SJCRH30 (cell line): Measurements from ENCODE around the gene PXMP4. TPM values are rescaled to one million over a fixed set of nuclear protein-coding genes. Genes with fewer than 3 reads are reported as not detected.
"Not testable (repeated sequence)": the region's sequence is repeated elsewhere in the genome, so short reads cannot be mapped to it uniquely, and the experiment has no call there.

Experiments used
- DNase-seq, 2 experiments: peaks; one replicate each; pipeline ENCODE4 v3.0.0-alpha.2; 2015 to 2020
- H3K27ac ChIP-seq: fragments of 250-450 bp; sonication (Bioruptor Pico); 2 replicates; pipeline ENCODE4 v1.5.1; 2020; ENCODE audit warnings: mild to moderate bottlenecking, moderate library complexity
- H3K27me3 ChIP-seq: fragments of 250-450 bp; sonication (Bioruptor Pico); 2 replicates; pipeline ENCODE4 v1.5.1; 2020; ENCODE audit warnings: mild to moderate bottlenecking, moderate library complexity
- H3K36me3 ChIP-seq: fragments of 250-450 bp; sonication (Bioruptor Pico); 2 replicates; pipeline ENCODE4 v1.5.1; 2020; ENCODE audit warnings: mild to moderate bottlenecking, moderate library complexity
- H3K4me1 ChIP-seq: fragments of 250-450 bp; sonication (Bioruptor Pico); 2 replicates; pipeline ENCODE4 v1.5.1; 2020; ENCODE audit warnings: mild to moderate bottlenecking, moderate library complexity
- H3K4me3 ChIP-seq: fragments of 250-450 bp; sonication (Bioruptor Pico); 2 replicates; pipeline ENCODE4 v1.5.1; 2020; ENCODE audit warnings: mild to moderate bottlenecking, moderate library complexity
- H3K9me3 ChIP-seq: fragments of 250-450 bp; sonication (Bioruptor Pico); replicated peaks from 2 replicates; pipeline ENCODE4 v1.5.1; 2020; ENCODE audit warnings: mild to moderate bottlenecking, moderate library complexity
- total RNA-seq: library from RNA; depleted of rRNA; stranded (reverse); fragments of >200 nt; shearing (Covaris generic); gene quantifications from 2 replicates; pipeline ENCODE4 v1.2.3, GENCODE V29; 2014; rRNA removed

The PXMP4 gene, protein sequence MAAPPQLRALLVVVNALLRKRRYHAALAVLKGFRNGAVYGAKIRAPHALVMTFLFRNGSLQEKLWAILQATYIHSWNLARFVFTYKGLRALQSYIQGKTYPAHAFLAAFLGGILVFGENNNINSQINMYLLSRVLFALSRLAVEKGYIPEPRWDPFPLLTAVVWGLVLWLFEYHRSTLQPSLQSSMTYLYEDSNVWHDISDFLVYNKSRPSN
- total RNA-seq, result 7.4 and 8.2 TPM in 2 replicates

DNA sequence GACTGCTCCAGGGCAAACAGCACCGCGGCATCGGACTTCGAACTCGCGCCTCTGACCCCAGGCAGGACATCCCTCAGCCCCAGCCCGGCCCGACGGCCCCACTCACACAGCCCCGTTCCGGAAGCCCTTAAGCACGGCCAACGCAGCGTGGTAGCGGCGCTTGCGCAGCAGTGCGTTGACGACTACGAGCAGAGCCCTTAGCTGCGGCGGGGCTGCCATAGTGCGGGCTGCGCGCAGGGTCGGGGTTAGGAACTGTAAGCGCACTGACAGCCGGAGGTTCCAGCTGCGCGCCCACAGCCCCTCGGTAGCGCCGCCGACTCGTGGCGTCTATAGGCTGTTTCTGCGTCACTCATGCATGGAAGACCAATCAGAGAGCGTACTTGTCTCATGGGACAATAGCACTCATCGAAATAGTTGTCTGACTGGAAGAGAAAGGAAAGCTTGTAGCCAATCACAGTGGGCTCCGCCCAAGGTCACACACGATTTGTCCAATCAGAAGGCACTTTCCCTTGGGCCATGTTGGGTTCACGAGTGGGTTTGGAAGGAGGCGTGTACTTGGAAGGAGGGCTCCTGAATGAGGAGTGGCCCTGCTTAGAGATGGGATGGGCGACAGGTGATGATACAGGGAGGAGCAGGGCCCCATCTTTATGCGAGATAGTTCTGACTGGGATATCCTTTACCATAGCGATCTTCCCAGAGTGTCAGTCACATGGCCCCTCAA is at the start of gene PXMP4:
PXMP4 (minus strand) TSS at position 322 of the 721 bp plus-strand sequence; CDS start at position 219, 103 bp downstream.
- peaks cover 3% of the 10 kb centered on the region; the same call in 1 of the 2 replicates for H3K4me1 ChIP-seq
- no peaks in the 10 kb centered on the region for H3K9me3 ChIP-seq
- peak; percentile 98 to 100 for DNase-seq
- H3K4me3 ChIP-seq, result peak within 1 kb of the TSS; percentile 68
- H3K36me3 ChIP-seq, result no peaks in the 10 kb centered on the region
- H3K27ac ChIP-seq, result peak within 1 kb of the TSS; percentile 20; the same call in 1 of the 2 replicates
- H3K27me3 ChIP-seq, result no peaks in the 10 kb centered on the region

DNA sequence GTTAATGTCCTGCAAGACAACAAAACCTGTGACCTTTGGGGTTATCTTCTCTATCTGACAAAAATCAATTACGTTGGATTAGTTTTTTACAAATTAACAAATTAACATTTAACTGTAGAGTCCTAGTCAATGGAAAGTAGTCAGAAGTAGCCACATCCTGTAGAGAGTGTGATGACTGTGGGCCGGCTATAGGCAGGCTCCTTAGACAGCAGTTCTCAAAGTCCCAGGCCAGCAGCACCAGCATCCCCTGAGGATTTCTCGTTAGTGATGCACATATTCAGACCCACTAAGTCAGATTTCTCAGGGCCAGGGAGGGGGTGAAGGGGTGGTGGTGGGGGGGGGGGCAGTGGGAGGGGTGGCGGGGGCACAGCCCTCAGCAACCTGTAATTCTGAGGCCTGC is 48.9 kb upstream of the PXMP4 start:
- DNase-seq, result no peak
- H3K9me3 ChIP-seq, result no peaks in the 10 kb centered on the region
- no peaks in the 10 kb centered on the region for H3K36me3 ChIP-seq
- H3K4me3 ChIP-seq, result no peak overlapping the region
- no peaks in the 10 kb centered on the region for H3K27me3 ChIP-seq
- no peak overlapping the region for H3K27ac ChIP-seq
- H3K4me1 ChIP-seq, result no peaks in the 10 kb centered on the region

DNA sequence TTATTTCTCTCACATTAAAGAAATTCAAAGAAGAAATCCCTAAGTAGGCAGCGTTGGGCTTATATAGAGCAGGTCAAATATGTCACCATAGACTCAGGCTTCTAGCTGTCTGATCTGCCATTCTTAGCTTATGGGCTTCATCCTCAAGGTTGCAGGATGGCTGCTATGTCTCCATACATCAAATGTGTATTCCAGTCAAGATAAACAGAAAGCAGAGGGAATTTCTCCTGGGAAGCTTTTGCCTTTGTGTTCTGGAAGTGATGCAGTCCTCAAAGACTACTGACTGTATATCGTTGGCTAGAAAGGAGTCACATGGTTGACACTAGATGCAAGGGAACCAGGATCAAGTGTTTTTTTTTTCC is 47.6 kb upstream of the PXMP4 start:
- H3K27ac ChIP-seq, result no peak overlapping the region
- H3K4me3 ChIP-seq, result no peak overlapping the region
- H3K4me1 ChIP-seq, result no peaks in the 10 kb centered on the region
- no peak for DNase-seq
- no peaks in the 10 kb centered on the region for H3K36me3 ChIP-seq
- no peaks in the 10 kb centered on the region for H3K9me3 ChIP-seq
- H3K27me3 ChIP-seq, result no peaks in the 10 kb centered on the region

DNA sequence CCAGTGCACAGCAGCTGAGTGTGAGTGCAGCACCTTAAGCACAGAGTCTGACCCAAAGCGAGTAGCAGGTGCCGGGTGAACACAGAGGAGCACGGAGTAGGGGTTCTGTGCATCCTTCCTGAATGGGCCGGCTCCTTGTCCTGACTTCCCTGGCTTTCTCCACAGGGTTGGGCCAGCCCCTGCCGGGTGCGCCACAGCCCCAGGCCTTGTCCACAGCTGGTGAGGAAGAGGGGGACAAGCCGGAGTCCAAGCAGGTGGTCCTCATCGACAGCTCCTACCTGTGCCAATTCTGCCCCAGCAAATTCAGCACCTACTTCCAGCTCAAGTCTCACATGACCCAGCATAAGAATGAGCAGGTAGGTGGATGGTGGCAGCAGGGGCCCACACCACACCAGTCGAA is 46.6 kb upstream of the PXMP4 start:
- Histone ChIP-seq H3K27me3 (no peaks in the 10 kb centered on the region), H3K36me3 (no peaks in the 10 kb centered on the region), H3K27ac (no peak overlapping the region), H3K4me3 (no peak overlapping the region), H3K4me1 (no peaks in the 10 kb centered on the region), H3K9me3 (no peaks in the 10 kb centered on the region)
- DNase-seq, result no peak

DNA sequence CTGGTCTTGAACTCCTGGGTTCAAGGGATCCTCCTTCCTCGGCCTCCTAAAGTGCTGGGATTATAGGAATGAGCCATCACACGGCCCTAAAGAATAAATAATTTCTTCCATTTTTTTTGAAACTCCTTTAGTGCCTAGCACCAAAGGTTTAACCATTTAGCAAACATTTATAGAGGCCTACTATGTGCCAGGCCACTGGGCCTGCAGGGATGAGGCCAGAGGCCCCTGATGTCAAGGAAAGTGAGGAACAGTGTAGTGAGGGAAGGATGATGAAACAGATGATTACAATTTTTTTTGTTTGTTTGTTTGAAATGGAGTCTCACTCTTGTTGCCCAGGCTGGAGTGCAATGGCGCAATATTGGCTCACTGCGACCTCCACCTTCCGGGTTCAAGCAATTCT is 45.5 kb upstream of the PXMP4 start:
- no peaks in the 10 kb centered on the region for H3K36me3 ChIP-seq
- no peak overlapping the region for H3K27ac ChIP-seq
- no peak for DNase-seq

DNA sequence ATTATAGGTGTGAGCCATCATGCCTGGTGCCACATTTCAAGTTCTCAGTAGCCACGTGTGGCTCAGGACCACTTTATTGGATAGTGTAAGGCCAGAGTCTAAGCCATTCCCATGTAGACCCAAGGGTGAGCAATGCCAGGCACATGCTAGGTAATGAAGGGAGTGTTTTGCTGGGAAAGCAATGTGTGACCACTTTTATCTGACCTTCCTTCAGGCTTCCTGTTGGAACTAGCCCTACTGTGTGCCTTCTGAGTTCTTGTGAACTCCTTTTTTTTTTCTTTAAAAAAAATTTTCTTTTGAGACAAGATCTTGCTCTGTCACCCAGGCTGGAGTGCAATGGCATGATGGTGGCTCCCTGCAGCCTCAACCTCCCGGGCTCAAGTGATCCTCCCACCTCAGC is 45.0 kb upstream of the PXMP4 start:
- H3K36me3 ChIP-seq, result no peaks in the 10 kb centered on the region

More for the DNA sequence above, 45.5 kb upstream of the PXMP4 start:
- Histone ChIP-seq H3K9me3 (no peaks in the 10 kb centered on the region), H3K4me3 (no peak overlapping the region), H3K27me3 (no peaks in the 10 kb centered on the region), H3K4me1 (no peaks in the 10 kb centered on the region)

DNA sequence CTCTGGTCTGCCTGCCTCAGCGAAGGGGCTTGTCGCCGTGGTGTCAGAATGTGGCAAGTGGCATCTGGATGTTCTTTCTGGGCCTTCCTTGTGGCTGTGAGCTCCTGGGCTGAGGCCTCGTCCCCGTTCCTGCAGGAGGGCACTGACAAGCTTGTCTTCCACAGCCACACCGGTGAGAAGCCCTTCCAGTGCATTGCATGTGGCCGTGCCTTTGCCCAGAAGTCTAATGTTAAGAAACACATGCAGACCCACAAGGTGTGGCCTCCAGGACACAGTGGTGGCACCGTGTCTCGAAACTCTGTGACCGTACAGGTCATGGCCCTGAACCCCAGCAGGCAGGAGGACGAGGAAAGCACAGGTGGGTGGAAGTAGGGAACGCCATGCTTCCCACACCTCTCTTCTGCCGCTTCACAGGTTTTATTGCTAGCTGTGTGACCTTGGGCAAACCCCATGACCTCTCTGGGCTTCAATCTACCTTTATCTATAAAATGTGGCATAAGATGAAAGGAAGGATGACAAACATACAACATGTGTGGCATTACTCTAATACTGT is 41.7 kb upstream of the PXMP4 start:
- Histone ChIP-seq H3K4me3 (no peak overlapping the region), H3K36me3 (no peaks in the 10 kb centered on the region), H3K4me1 (no peaks in the 10 kb centered on the region), H3K9me3 (peaks cover 3% of the 10 kb centered on the region; the same call in 1 of the 2 replicates), H3K27me3 (no peaks in the 10 kb centered on the region), H3K27ac (no peak overlapping the region)
- DNase-seq, result no peak

More for the DNA sequence above, 45.0 kb upstream of the PXMP4 start:
- H3K27me3 ChIP-seq, result no peaks in the 10 kb centered on the region
- H3K27ac ChIP-seq, result no peak overlapping the region
- no peak for DNase-seq
- no peaks in the 10 kb centered on the region for H3K4me1 ChIP-seq
- no peaks in the 10 kb centered on the region for H3K9me3 ChIP-seq
- H3K4me3 ChIP-seq, result no peak overlapping the region

DNA sequence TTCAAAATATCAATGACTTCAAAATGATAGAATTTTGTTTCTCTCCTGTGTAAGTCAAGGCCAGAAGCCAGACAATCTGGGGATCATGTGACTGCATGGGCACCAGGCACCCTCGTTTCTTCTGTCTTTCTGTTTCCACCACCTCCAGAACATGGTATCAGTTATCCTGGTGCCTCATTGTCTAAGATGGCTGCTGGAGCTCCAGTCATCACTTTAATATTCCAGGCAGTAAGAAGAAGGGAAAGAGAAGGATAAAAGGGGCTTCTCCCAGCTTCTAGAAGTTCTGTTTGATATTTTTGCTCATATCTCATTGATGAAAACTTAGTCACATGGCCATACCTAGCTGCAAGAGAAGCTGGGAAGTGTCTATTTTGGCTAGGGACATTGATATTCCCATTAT is 37.3 kb upstream of the PXMP4 start:
- Histone ChIP-seq H3K36me3 (peaks cover 2% of the 10 kb centered on the region; the same call in 1 of the 2 replicates), H3K4me3 (no peak overlapping the region), H3K27ac (no peak overlapping the region), H3K4me1 (no peaks in the 10 kb centered on the region), H3K27me3 (no peaks in the 10 kb centered on the region), H3K9me3 (peaks cover 3% of the 10 kb centered on the region; the same call in 1 of the 2 replicates)
- DNase-seq, result no peak

DNA sequence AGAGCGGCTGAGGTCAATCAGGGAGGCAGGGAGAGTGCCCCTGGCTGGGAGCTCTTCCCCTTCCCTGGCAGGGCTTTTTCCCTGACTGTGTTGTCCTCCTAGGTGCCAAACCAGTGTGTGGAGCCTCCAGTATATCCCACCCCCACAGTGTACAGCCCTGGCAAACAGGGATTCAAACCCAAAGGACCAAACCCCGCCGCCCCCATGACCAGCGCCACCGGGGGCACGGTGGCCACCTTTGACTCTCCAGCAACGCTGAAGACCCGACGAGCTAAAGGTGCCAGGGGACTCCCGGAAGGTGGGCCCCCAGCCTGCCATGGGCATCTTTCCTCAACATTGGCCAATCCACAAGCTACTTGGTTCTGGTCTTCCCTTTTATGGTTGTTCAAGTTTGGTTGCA is 36.9 kb upstream of the PXMP4 start:
- Histone ChIP-seq H3K27me3 (no peaks in the 10 kb centered on the region), H3K27ac (no peak overlapping the region), H3K4me3 (no peak overlapping the region), H3K4me1 (no peaks in the 10 kb centered on the region), H3K36me3 (peaks cover 2% of the 10 kb centered on the region; the same call in 1 of the 2 replicates), H3K9me3 (peaks cover 3% of the 10 kb centered on the region; the same call in 1 of the 2 replicates)
- no peak for DNase-seq

DNA sequence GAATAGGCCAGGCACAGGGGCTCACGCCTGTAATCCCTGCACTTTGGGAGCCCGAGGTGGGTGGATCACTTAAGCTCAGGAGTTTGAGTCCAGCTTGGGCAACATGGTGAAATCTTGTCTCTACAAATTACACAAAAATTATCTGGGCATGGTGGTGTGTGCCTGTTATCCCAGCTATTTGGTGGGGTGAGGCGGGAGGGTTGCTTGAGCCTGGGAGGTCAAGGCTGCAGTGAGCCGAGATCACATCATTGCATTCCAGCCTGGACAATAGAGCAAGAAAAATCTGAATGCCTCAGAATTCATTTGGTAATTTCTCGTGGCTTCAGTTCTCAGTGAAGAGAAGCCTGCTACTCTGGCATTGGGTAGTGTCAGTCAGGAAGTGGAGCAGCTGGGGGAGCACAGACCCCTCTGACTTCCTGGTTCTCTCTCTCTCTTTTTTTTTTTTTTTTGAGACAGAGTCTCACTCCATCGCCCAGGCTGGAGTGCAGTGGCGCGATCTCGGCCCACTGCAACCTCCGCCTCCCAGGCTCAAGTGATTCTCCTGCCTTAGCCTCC is 35.9 kb upstream of the PXMP4 start:
- peak; percentile 39 to 42 for DNase-seq
- not testable (repeated sequence) for H3K4me3 ChIP-seq, H3K9me3 ChIP-seq, H3K36me3 ChIP-seq, H3K4me1 ChIP-seq, H3K27me3 ChIP-seq, H3K27ac ChIP-seq

DNA sequence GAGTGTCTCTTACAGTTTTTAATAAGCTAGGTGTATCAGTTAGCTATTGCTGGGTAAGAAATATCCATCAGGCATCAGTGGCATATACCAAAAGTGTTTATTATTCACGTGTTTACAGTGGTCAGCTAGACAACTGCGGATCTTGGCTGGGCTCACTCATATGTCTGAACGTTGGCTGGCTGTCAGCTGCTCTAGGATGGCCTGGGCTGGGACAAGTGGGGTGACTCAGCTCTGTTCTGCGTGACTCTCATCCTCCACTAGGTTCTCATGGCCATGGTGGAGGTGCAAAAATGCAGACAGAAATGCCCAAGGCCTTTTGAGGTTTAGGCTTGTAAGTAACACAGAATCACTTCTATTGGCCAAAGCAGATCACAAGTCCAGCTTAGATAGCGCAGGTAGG is 33.7 kb upstream of the PXMP4 start:
- Histone ChIP-seq H3K36me3 (peaks cover 2% of the 10 kb centered on the region; the same call in 1 of the 2 replicates), H3K4me1 (no peaks in the 10 kb centered on the region), H3K9me3 (peaks cover 3% of the 10 kb centered on the region; the same call in 1 of the 2 replicates), H3K27me3 (no peaks in the 10 kb centered on the region), H3K27ac (no peak overlapping the region), H3K4me3 (no peak overlapping the region)
- no peak for DNase-seq

DNA sequence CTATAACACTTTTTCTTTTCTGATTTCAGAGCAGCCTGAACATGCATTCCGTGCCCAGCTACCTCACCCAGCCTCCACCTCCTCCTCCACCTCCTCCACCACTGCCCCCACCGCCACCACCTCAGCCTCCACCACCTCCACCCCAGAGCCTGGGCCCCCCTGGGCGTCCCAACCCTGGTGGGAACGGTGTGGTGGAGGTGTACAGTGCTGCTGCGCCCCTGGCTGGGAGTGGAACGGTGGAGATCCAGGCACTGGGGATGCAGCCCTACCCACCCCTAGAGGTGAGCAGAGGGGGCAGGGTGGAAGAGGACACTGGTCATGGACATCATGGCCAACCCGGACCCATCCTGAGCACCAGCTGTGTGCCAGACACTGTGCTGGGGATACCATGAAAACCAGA is 33.0 kb upstream of the PXMP4 start:
- no peak overlapping the region for H3K27ac ChIP-seq
- H3K27me3 ChIP-seq, result no peaks in the 10 kb centered on the region
- peaks cover 3% of the 10 kb centered on the region; the same call in 1 of the 2 replicates for H3K9me3 ChIP-seq
- DNase-seq, result no peak
- H3K36me3 ChIP-seq, result peaks cover 2% of the 10 kb centered on the region; the same call in 1 of the 2 replicates
- no peaks in the 10 kb centered on the region for H3K4me1 ChIP-seq
- no peak overlapping the region for H3K4me3 ChIP-seq

DNA sequence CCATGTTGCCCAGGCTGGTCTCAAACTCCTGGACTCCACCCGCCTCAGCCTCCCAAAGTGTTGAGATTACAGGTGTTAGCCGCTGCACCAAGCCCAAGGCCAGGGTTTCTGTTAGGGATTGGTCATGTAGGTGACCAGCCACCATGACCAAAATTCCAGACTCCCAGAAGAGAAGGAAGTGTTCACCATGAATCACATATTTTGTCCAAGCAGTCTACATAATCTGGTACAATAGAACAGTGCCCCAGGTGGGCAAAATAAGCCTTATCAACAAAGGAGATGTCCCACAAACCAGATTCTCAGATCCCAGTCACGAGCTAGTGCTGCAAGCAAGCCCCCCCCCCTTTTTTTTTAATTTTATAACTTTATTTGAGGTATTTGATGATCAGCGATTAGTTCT is 31.7 kb upstream of the PXMP4 start:
- Histone ChIP-seq H3K27me3 (no peaks in the 10 kb centered on the region), H3K4me1 (no peaks in the 10 kb centered on the region), H3K27ac (no peak overlapping the region), H3K36me3 (peaks cover 2% of the 10 kb centered on the region; the same call in 1 of the 2 replicates), H3K9me3 (no peaks in the 10 kb centered on the region), H3K4me3 (no peak overlapping the region)
- no peak for DNase-seq

DNA sequence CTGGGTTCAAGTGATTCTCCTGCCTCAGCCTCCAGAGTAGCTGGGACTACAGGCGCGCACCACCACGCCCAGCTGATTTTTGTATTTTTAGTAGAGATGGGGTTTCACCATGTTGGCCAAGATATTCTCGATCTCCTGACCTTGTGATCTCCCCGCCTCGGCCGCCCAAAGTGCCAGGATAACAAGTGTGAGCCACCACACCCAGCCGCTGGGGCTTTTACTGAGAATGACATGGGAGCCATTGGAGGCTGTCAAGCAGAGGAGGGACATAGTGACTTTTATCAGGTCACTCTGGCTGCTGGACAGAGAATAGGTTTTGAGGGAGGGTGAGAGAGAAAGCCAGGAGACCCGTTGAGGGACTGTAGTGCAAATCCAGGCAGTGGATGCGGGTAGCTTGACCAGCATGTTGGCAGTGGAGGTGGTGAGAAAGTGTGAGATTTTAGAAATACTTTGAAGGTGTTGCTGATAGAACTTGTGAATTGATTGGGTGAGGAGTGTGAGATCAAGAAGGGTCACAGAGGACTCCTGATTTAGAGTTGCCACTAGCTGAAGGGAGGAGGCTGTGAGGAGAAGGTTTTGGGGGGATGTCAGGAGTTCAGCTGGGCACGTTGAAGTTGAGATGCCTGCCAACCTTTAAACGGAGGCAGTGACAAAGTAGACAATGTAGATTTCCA is 26.4 kb upstream of the PXMP4 start:
- Histone ChIP-seq H3K36me3 (no peaks in the 10 kb centered on the region), H3K4me3 (no peak overlapping the region), H3K4me1 (no peaks in the 10 kb centered on the region), H3K27ac (no peak overlapping the region), H3K9me3 (no peaks in the 10 kb centered on the region), H3K27me3 (no peaks in the 10 kb centered on the region)
- no peak for DNase-seq
